Measurements from ENCODE around the gene AHNAK. TPM values are rescaled to one million over a fixed set of nuclear protein-coding genes. Genes with fewer than 3 reads are reported as not detected.

The AHNAK gene
- total and polyA plus RNA-seq, 8 donors, result 176 to 636 (median 219) TPM

DNA sequence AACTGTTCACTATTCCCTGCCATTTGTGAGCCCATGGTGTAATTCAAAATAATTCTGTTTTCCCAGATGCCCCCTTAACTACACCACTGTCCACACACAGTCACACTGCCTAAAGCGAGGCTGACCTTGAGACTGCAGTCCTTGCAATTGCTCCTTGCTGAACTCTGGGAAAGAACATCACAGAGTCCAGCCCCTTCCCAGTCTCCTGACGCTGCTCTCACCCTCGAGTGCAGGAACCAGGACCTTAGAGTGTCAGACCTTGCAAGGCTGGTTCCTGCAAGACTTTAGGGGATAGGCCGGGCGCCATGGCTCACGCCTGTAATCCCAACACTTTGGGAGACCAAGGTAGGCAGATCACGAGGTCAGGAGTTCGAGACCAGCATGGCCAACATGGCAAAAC lies 33.6 kb downstream of the AHNAK start:
- no peak for TF ChIP-seq CTCF (IDR thresholded peaks at IDR 0.05)
- intact Hi-C loops (cut with DNase I), result no loop called here
- peaks cover 0 to 42% of the 10 kb centered on the region in 2 donors for H3K36me3 ChIP-seq
- DNase-seq, result no peak
- peak overlapping the region in 1 of 2 donors; percentile 23 for H3K27ac ChIP-seq
- no peak overlapping the region for H3K4me3 ChIP-seq
- H3K4me1 ChIP-seq, result peaks cover 1 to 16% of the 10 kb centered on the region in 2 donors
- H3K27me3 ChIP-seq, result no peaks in the 10 kb centered on the region
- no peaks in the 10 kb centered on the region for H3K9me3 ChIP-seq
- ATAC-seq, result no peak

- no peak overlapping the region for H3K4me3 ChIP-seq
- peak in 3 of 4 donors; percentile 65 to 87 (median 79) for DNase-seq
- peaks cover 0 to 17% of the 10 kb centered on the region in 2 donors for H3K27me3 ChIP-seq
- H3K36me3 ChIP-seq, result no peaks in the 10 kb centered on the region
- peaks cover 2 to 55% of the 10 kb centered on the region in 2 donors for H3K4me1 ChIP-seq
- H3K9me3 ChIP-seq, result no peaks in the 10 kb centered on the region
- TF ChIP-seq CTCF (IDR thresholded peaks at IDR 0.05), result peak; percentile 27 to 60
- H3K27ac ChIP-seq, result peak overlapping the region; percentile 28 to 56
- peak; percentile 87 for ATAC-seq
- intact Hi-C loops (cut with DNase I), result no loop called here
These were observed 38.1 kb downstream of the AHNAK start for GRCh38 chr11:62508336-62509058.

- TF ChIP-seq CTCF (IDR thresholded peaks at IDR 0.05), result no peak
- no peak for DNase-seq
- Histone ChIP-seq H3K27me3 (peaks cover 5 to 25% of the 10 kb centered on the region in 2 donors), H3K4me1 (peaks cover 2 to 69% of the 10 kb centered on the region in 2 donors), H3K36me3 (no peaks in the 10 kb centered on the region), H3K27ac (no peak overlapping the region), H3K4me3 (no peak overlapping the region), H3K9me3 (no peaks in the 10 kb centered on the region)
- intact Hi-C loops (cut with DNase I), result no loop called here
- ATAC-seq, result no peak
These were observed 39.5 kb downstream of the AHNAK start for GRCh38 chr11:62507125-62507422.

- H3K27me3 ChIP-seq, result peaks cover 5 to 30% of the 10 kb centered on the region in 2 donors
- no peak overlapping the region for H3K4me3 ChIP-seq
- intact Hi-C loops (cut with DNase I), result no loop called here
- no peak for ATAC-seq
- H3K4me1 ChIP-seq, result peaks cover 2 to 74% of the 10 kb centered on the region in 2 donors
- TF ChIP-seq CTCF (IDR thresholded peaks at IDR 0.05), result no peak
- no peak for DNase-seq
- H3K27ac ChIP-seq, result no peak overlapping the region
- no peaks in the 10 kb centered on the region for H3K9me3 ChIP-seq
- H3K36me3 ChIP-seq, result no peaks in the 10 kb centered on the region
These were observed 40.0 kb downstream of the AHNAK start for GRCh38 chr11:62506413-62507124.

DNA sequence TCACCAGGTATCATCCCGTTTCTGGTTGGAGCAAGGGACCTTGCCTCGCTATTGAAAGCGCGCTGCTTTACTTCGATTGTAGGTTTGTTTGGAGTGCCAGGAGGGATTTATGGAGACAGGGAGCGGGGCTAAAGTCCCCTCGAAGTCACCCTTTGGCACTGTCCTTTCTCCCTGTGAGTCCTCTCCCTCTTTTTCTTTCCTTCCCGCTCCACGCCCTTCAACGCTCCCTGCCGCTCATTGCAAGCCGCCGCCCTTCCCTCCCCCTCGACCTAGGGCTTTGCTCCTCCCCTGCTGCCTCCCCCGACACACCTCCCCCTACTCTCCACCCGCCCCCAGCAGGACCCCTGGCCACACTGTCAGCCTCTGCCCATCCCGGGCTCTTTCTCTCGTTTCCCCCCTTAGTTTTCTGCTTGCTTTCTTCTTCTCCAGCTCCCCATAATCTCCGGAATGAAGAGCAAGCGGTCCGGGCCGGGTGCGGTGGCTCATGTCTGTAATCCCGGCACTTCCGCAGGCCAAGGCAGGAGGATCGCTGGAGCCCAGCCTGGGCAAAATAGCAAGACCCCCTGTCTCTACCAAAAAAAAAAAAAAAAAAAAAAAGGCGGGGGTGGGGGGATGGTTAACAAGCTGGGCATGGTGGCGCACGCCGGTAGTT lies 41.0 kb downstream of the AHNAK start:
- H3K9me3 ChIP-seq, result no peaks in the 10 kb centered on the region
- peaks cover 2 to 82% of the 10 kb centered on the region in 2 donors for H3K4me1 ChIP-seq
- no peaks in the 10 kb centered on the region for H3K36me3 ChIP-seq
- peaks cover 5 to 40% of the 10 kb centered on the region in 2 donors for H3K27me3 ChIP-seq
- DNase-seq (no peak), ATAC-seq (no peak)
- peak overlapping the region in 1 of 2 donors; percentile 13 for H3K4me3 ChIP-seq
- TF ChIP-seq CTCF (IDR thresholded peaks at IDR 0.05), result no peak
- no peak overlapping the region for H3K27ac ChIP-seq
- intact Hi-C loops (cut with DNase I), result no loop called here

Data from left lung (tissue), 10 donors.